Karpas-422 (cell line): ENCODE results near the gene MTFP1. TPM values are rescaled to one million over a fixed set of nuclear protein-coding genes. Genes with fewer than 3 reads are reported as not detected.

Source experiments
- DNase-seq: peaks from one replicate; pipeline ENCODE4 v3.0.0-alpha.2; 2015
- H2AFZ ChIP-seq: fragments of 200-600 bp; sonication (generic); 2 replicates; pipeline ENCODE4 v1.6.1; 2014; ENCODE audit warnings: antibody characterized with exemption, low read length, mixed read lengths
- H3K27ac ChIP-seq: fragments of 200-600 bp; sonication (generic); 2 replicates; pipeline ENCODE4 v1.5.1; 2014; ENCODE audit warnings: mild to moderate bottlenecking, low read length, moderate library complexity
- H3K27me3 ChIP-seq: fragments of 200-600 bp; sonication (generic); 2 replicates; pipeline ENCODE4 v1.6.1; 2014; ENCODE audit warnings: low read length, mixed read lengths
- H3K36me3 ChIP-seq: fragments of 200-600 bp; sonication (generic); 2 replicates; pipeline ENCODE4 v1.6.1; 2014; ENCODE audit warnings: low read length, mixed read lengths; ENCODE audit not compliant: insufficient read depth
- H3K4me1 ChIP-seq: fragments of 200-600 bp; sonication (generic); 2 replicates; pipeline ENCODE4 v1.6.1; 2014; ENCODE audit warnings: mild to moderate bottlenecking, low read length, mixed read lengths
- H3K4me2 ChIP-seq: fragments of 200-600 bp; sonication (generic); 2 replicates; pipeline ENCODE4 v1.6.1; 2014; ENCODE audit warnings: low read length, low read depth, mild to moderate bottlenecking; ENCODE audit not compliant: poor library complexity, severe bottlenecking
- H3K4me3 ChIP-seq: fragments of 200-600 bp; sonication (generic); 2 replicates; pipeline ENCODE4 v1.5.1; 2014; ENCODE audit warnings: mild to moderate bottlenecking, antibody characterized with exemption, low read length, mixed read lengths
- H3K79me2 ChIP-seq: fragments of 200-600 bp; sonication (generic); 2 replicates; pipeline ENCODE4 v1.6.1; 2014; ENCODE audit warnings: mild to moderate bottlenecking, low read length, mixed read lengths
- H3K9ac ChIP-seq: fragments of 200-600 bp; sonication (generic); 2 replicates; pipeline ENCODE4 v1.6.0; 2014; ENCODE audit warnings: low read length
- H3K9me2 ChIP-seq: fragments of 200-600 bp; sonication (generic), shearing (Covaris generic); replicated peaks from 2 replicates; pipeline ENCODE4 v1.6.0; 2014; ENCODE audit warnings: mild to moderate bottlenecking, low read length, moderate library complexity; ENCODE audit not compliant: insufficient read depth
- H3K9me3 ChIP-seq: fragments of 300-700, 200-600 bp; sonication (generic); 2 replicates; pipeline ENCODE4 v1.6.1; 2014; ENCODE audit warnings: low read length, mixed read lengths
- H4K20me1 ChIP-seq: fragments of 200-600 bp; sonication (generic); 2 replicates; pipeline ENCODE4 v1.6.1; 2014; ENCODE audit warnings: mild to moderate bottlenecking, antibody characterized with exemption, low read length, low read depth; ENCODE audit not compliant: insufficient read depth
- total RNA-seq: library from RNA; depleted of rRNA; stranded (reverse); fragments of >200 nt; shearing (Covaris generic); gene quantifications from 2 replicates; pipeline ENCODE4 v1.2.3, GENCODE V29; 2014; ENCODE audit warnings: low replicate concordance

Gene MTFP1
- total RNA-seq, 1 experiment from 2014 or later, result 69.4 TPM

GRCh38 chr22:30420347-30421125 is 5.0 kb upstream of the MTFP1 start:
- Histone ChIP-seq H2AFZ (no peak overlapping the region), H3K27ac (no peak overlapping the region), H3K4me1 (peaks cover 32% of the 10 kb centered on the region), H3K27me3 (no peaks in the 10 kb centered on the region), H3K36me3 (peaks cover 28% of the 10 kb centered on the region), H3K4me2 (no peak overlapping the region), H3K79me2 (peaks cover 40% of the 10 kb centered on the region), H3K9me3 (no peaks in the 10 kb centered on the region), H4K20me1 (no peaks in the 10 kb centered on the region), H3K9ac (0 out of 2 replicates have a peak overlapping the region, but pooled peaks have one; percentile 22), H3K9me2 (no peaks in the 10 kb centered on the region), H3K4me3 (no peak overlapping the region)
- no peak for DNase-seq

- peak overlapping the region; percentile 89 for H3K4me2 ChIP-seq
- peak overlapping the region; percentile 82 for H3K9ac ChIP-seq
- peak overlapping the region; percentile 76 for H3K4me3 ChIP-seq
- no peaks in the 10 kb centered on the region for H3K9me2 ChIP-seq
- H2AFZ ChIP-seq, result no peak overlapping the region
- H3K9me3 ChIP-seq, result no peaks in the 10 kb centered on the region
- no peaks in the 10 kb centered on the region for H3K27me3 ChIP-seq
- peaks cover 21% of the 10 kb centered on the region for H3K36me3 ChIP-seq
- DNase-seq, result no peak
- peaks cover 39% of the 10 kb centered on the region for H3K4me1 ChIP-seq
- H4K20me1 ChIP-seq, result no peaks in the 10 kb centered on the region
- peak overlapping the region; percentile 86 for H3K27ac ChIP-seq
- peaks cover 53% of the 10 kb centered on the region for H3K79me2 ChIP-seq
Measured at GRCh38 chr22:30421695-30422480, 3.7 kb upstream of the MTFP1 start.

- Histone ChIP-seq H3K27me3 (no peaks in the 10 kb centered on the region), H4K20me1 (no peaks in the 10 kb centered on the region), H2AFZ (no peak overlapping the region), H3K36me3 (peaks cover 26% of the 10 kb centered on the region), H3K9me3 (no peaks in the 10 kb centered on the region), H3K79me2 (peaks cover 59% of the 10 kb centered on the region), H3K27ac (peak overlapping the region; percentile 86), H3K4me1 (peaks cover 44% of the 10 kb centered on the region), H3K9me2 (no peaks in the 10 kb centered on the region), H3K4me2 (peak overlapping the region; percentile 89), H3K9ac (peak overlapping the region; percentile 82), H3K4me3 (peak overlapping the region; percentile 76)
- peak; percentile 66 for DNase-seq
Measured at GRCh38 chr22:30422481-30423300, 2.9 kb upstream of the MTFP1 start.

DNA sequence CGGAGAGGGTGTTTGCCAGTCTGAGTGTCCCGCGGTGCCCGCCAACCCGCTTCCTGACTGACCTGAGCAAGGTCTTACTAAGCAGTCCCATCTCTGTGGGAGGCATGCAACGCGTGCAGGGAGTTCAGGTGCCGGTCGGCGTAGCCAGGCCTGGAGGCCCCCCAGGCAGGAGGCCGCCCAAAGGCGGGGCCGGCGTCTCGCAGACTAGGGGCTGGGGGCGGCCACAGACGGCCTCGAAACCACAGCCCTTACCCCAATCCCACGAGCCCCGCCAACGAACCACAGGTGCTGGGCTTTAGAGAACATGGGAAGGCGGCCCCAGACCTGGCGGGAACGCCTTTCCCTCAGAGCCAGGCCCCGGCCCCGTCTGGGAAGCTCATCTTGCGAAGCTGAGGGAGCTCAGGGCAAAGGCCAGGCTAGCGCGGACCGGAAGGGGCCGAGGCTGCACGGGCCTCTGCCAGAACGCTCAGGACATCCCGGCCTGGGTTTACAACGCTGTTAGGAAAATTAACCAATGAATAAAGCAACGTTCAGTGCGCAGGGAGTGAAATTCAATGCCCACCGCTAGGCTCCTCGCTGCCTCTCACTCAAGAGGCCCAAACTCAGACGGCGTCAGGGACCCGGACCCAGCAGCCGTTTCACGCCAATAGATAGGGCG is 2.1 kb upstream of the MTFP1 start:
- Histone ChIP-seq H2AFZ (no peak overlapping the region), H3K4me1 (peaks cover 44% of the 10 kb centered on the region), H3K36me3 (peaks cover 30% of the 10 kb centered on the region), H3K9me3 (no peaks in the 10 kb centered on the region), H3K9ac (peak overlapping the region; percentile 82), H3K27ac (peak overlapping the region; percentile 86), H4K20me1 (no peaks in the 10 kb centered on the region), H3K79me2 (peaks cover 59% of the 10 kb centered on the region), H3K4me2 (peak overlapping the region; percentile 89), H3K27me3 (no peaks in the 10 kb centered on the region), H3K9me2 (no peaks in the 10 kb centered on the region), H3K4me3 (peak overlapping the region; percentile 76)
- DNase-seq, result no peak

GRCh38 chr22:30423959-30424533 is 1.5 kb upstream of the MTFP1 start:
- Histone ChIP-seq H3K4me1 (peaks cover 44% of the 10 kb centered on the region), H3K9me2 (no peaks in the 10 kb centered on the region), H3K4me3 (peak overlapping the region; percentile 79)

GRCh38 chr22:30424534-30425326 is 838 bp upstream of the MTFP1 start:
- H3K4me1 ChIP-seq, result peaks cover 44% of the 10 kb centered on the region
- H3K79me2 ChIP-seq, result peaks cover 59% of the 10 kb centered on the region
- no peaks in the 10 kb centered on the region for H3K9me2 ChIP-seq
- H3K4me3 ChIP-seq, result peak overlapping the region; percentile 79
- no peaks in the 10 kb centered on the region for H4K20me1 ChIP-seq
- no peaks in the 10 kb centered on the region for H3K27me3 ChIP-seq
- no peaks in the 10 kb centered on the region for H3K9me3 ChIP-seq
- peak overlapping the region; percentile 65; the same call in 1 of the 2 replicates for H2AFZ ChIP-seq
- H3K9ac ChIP-seq, result peak overlapping the region; percentile 78
- H3K4me2 ChIP-seq, result peak overlapping the region; percentile 95
- peak; percentile 70 for DNase-seq
- peaks cover 25% of the 10 kb centered on the region for H3K36me3 ChIP-seq
- H3K27ac ChIP-seq, result peak overlapping the region; percentile 78

More at GRCh38 chr22:30423959-30424533, 1.5 kb upstream of the MTFP1 start:
- H4K20me1 ChIP-seq, result no peaks in the 10 kb centered on the region
- peak overlapping the region; percentile 82 for H3K9ac ChIP-seq
- peak overlapping the region; percentile 86 for H3K27ac ChIP-seq
- peak overlapping the region; percentile 95 for H3K4me2 ChIP-seq
- peaks cover 59% of the 10 kb centered on the region for H3K79me2 ChIP-seq
- no peaks in the 10 kb centered on the region for H3K9me3 ChIP-seq
- H2AFZ ChIP-seq, result peak overlapping the region; percentile 65; the same call in 1 of the 2 replicates
- DNase-seq, result peak; percentile 100
- H3K27me3 ChIP-seq, result no peaks in the 10 kb centered on the region
- peaks cover 25% of the 10 kb centered on the region for H3K36me3 ChIP-seq

- peaks cover 23% of the 10 kb centered on the region for H3K36me3 ChIP-seq
- H3K9me3 ChIP-seq, result no peaks in the 10 kb centered on the region
- H3K27me3 ChIP-seq, result no peaks in the 10 kb centered on the region
- H4K20me1 ChIP-seq, result no peaks in the 10 kb centered on the region
- H3K27ac ChIP-seq, result peak overlapping the region; percentile 78
- no peak for DNase-seq
- H3K4me1 ChIP-seq, result peaks cover 44% of the 10 kb centered on the region
- peak overlapping the region; percentile 79 for H3K4me3 ChIP-seq
- peaks cover 58% of the 10 kb centered on the region for H3K79me2 ChIP-seq
- H3K9me2 ChIP-seq, result no peaks in the 10 kb centered on the region
- peak overlapping the region; percentile 78 for H3K9ac ChIP-seq
- H3K4me2 ChIP-seq, result peak overlapping the region; percentile 95
- H2AFZ ChIP-seq, result peak overlapping the region; percentile 84; the same call in 1 of the 2 replicates
Measured at GRCh38 chr22:30425327-30425615, 297 bp upstream of the MTFP1 start.
